NB4 (cell line): ENCODE results near the gene ATXN2.

Source experiments
- CTCF ChIP-seq: IDR thresholded peaks from one replicate; pipeline ENCODE4 v1.5.1; 2012; ENCODE audit warnings: low read depth, low read length
- MAX ChIP-seq: IDR thresholded peaks from 2 replicates; pipeline ENCODE4 v1.6.1; 2011; ENCODE audit warnings: low read depth, low read length
- MYC ChIP-seq: IDR thresholded peaks from 2 replicates; pipeline ENCODE4 v1.6.1; 2011; ENCODE audit warnings: low read depth, low read length
- POLR2A ChIP-seq: IDR thresholded peaks from 2 replicates; pipeline ENCODE4 v1.6.1; 2011; ENCODE audit warnings: mild to moderate bottlenecking; ENCODE audit not compliant: insufficient read length; ENCODE audit errors: extremely low read depth

GRCh38 chr12:111444925-111445725 lies 154.0 kb downstream of the ATXN2 start:
- TF ChIP-seq CTCF (no peak), POLR2A (no peak), MAX (no peak), MYC (no peak)
